Naive B cell (primary cell): ENCODE measurements around the gene RBM38. TPM values are rescaled to one million over a fixed set of nuclear protein-coding genes. Genes with fewer than 3 reads are reported as not detected.

ENCODE experiments used
- ATAC-seq, 2 donors: fragments of 150-1000 bp; cut with Tn5 transposase; 2 replicates each; pipeline ENCODE4 v1.10.0; 2021; ENCODE audit warnings: low read depth in 2 of 2, mild to moderate bottlenecking in 2 of 2, moderate library complexity in 2 of 2
- DNase-seq: peaks from one replicate; pipeline ENCODE4 v3.0.0; 2022
- H3K27ac Mint-ChIP-seq, 6 donors: one replicate each; pipeline ENCODE4 v1.8.0; 2020 to 2022; ENCODE audit warnings: mild to moderate bottlenecking in 6 of 6, mixed read lengths in 6 of 6, moderate library complexity in 5 of 6, inconsistent platforms in 2 of 6
- H3K27me3 Mint-ChIP-seq, 3 donors: one replicate each; pipeline ENCODE4 v1.8.0; 2021 to 2022; ENCODE audit warnings: mixed read lengths in 3 of 3, mild to moderate bottlenecking in 1 of 3
- H3K36me3 Mint-ChIP-seq, 2 donors: one replicate each; pipeline ENCODE4 v1.8.0; 2020 to 2022; ENCODE audit warnings: mixed read lengths in 2 of 2, inconsistent platforms in 1 of 2, mild to moderate bottlenecking in 1 of 2
- H3K4me1 Mint-ChIP-seq, 3 donors: one replicate each; pipeline ENCODE4 v1.8.0; 2020 to 2022; ENCODE audit warnings: mixed read lengths in 3 of 3, inconsistent platforms in 1 of 3, mild to moderate bottlenecking in 1 of 3, moderate library complexity in 1 of 3
- H3K4me3 Mint-ChIP-seq, 8 donors: one replicate each; pipeline ENCODE4 v1.8.0; 2020 to 2022; ENCODE audit warnings: mild to moderate bottlenecking in 8 of 8, mixed read lengths in 8 of 8, moderate library complexity in 8 of 8, inconsistent platforms in 2 of 8
- H3K9me3 Mint-ChIP-seq, 7 donors: one replicate each; pipeline ENCODE4 v1.8.0; 2020 to 2022; ENCODE audit warnings: mixed read lengths in 7 of 7, mild to moderate bottlenecking in 5 of 7, inconsistent platforms in 2 of 7, moderate library complexity in 1 of 7
- polyA plus RNA-seq, 6 donors: library from polyadenylated mRNA; unstranded; fragments of 300-500 nt; fragmentation: Illumina TruSeq; gene quantifications; one replicate each; pipeline ENCODE4 v1.2.3, GENCODE V29; 2021; ENCODE audit warnings: low read depth in 6 of 6

RBM38 gene
- polyA plus RNA-seq, 6 donors from 2014 or later = 80.1 to 189 (median 157) TPM

GRCh38 chr20:57405236-57406016 is 14.2 kb downstream of the RBM38 start:
- no peak for DNase-seq
- H3K27me3 Mint-ChIP-seq = no peaks in the 10 kb centered on the region
- H3K27ac Mint-ChIP-seq = peak overlapping the region in 5 of 6 donors; percentile 60 to 100 (median 95)
- peaks cover 18 to 23% of the 10 kb centered on the region in 2 donors for H3K36me3 Mint-ChIP-seq
- peak overlapping the region in 5 of 8 donors; percentile 28 to 82 (median 47) for H3K4me3 Mint-ChIP-seq
- peaks cover 0 to 1% (median 0%) of the 10 kb centered on the region in 7 donors for H3K9me3 Mint-ChIP-seq
- H3K4me1 Mint-ChIP-seq = peaks cover 55 to 83% (median 62%) of the 10 kb centered on the region in 3 donors
- no peak for ATAC-seq

DNA sequence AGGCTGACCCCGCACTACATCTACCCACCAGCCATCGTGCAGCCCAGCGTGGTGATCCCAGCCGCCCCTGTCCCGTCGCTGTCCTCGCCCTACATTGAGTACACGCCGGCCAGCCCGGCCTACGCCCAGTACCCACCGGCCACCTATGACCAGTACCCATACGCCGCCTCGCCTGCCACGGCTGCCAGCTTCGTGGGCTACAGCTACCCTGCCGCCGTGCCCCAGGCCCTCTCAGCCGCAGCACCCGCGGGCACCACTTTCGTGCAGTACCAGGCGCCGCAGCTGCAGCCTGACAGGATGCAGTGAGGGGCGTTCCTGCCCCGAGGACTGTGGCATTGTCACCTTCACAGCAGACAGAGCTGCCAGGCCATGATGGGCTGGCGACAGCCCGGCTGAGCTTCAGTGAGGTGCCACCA is 16.4 kb downstream of the RBM38 start:
- ATAC-seq = peak in 1 of 2 donors; percentile 5

GRCh38 chr20:57408131-57408530 is 16.9 kb downstream of the RBM38 start:
- ATAC-seq = no peak
- Mint-ChIP-seq H3K9me3 (peaks cover 0 to 3% (median 0%) of the 10 kb centered on the region in 7 donors), H3K36me3 (peaks cover 8 to 10% of the 10 kb centered on the region in 2 donors), H3K27ac (peak overlapping the region; percentile 60 to 99 (median 86)), H3K27me3 (no peaks in the 10 kb centered on the region), H3K4me3 (peak overlapping the region in 3 of 8 donors; percentile 9 to 76 (median 47)), H3K4me1 (peaks cover 40 to 70% (median 41%) of the 10 kb centered on the region in 3 donors)
- no peak for DNase-seq

More for the DNA sequence above, 16.4 kb downstream of the RBM38 start:
- peak overlapping the region; percentile 62 to 99 (median 91) for H3K27ac Mint-ChIP-seq
- H3K9me3 Mint-ChIP-seq = peaks cover 0 to 1% (median 0%) of the 10 kb centered on the region in 7 donors
- H3K36me3 Mint-ChIP-seq = peaks cover 8 to 10% of the 10 kb centered on the region in 2 donors
- DNase-seq = peak; percentile 32
- H3K4me1 Mint-ChIP-seq = peaks cover 43 to 73% (median 47%) of the 10 kb centered on the region in 3 donors
- H3K4me3 Mint-ChIP-seq = peak overlapping the region in 4 of 8 donors; percentile 36 to 76 (median 65)
- H3K27me3 Mint-ChIP-seq = no peaks in the 10 kb centered on the region

- Mint-ChIP-seq H3K27me3 (no peaks in the 10 kb centered on the region), H3K4me3 (peak overlapping the region in 4 of 8 donors; percentile 8 to 76 (median 46)), H3K36me3 (peaks cover 8 to 10% of the 10 kb centered on the region in 2 donors), H3K4me1 (peaks cover 36 to 64% (median 37%) of the 10 kb centered on the region in 3 donors), H3K27ac (peak overlapping the region; percentile 60 to 99 (median 94)), H3K9me3 (peaks cover 0 to 3% (median 0%) of the 10 kb centered on the region in 7 donors)
- peak; percentile 23 to 34 for ATAC-seq
- peak; percentile 39 for DNase-seq
Measured at GRCh38 chr20:57408536-57409233, 17.5 kb downstream of the RBM38 start.

- no peaks in the 10 kb centered on the region for H3K27me3 Mint-ChIP-seq
- peaks cover 0 to 3% (median 0%) of the 10 kb centered on the region in 7 donors for H3K9me3 Mint-ChIP-seq
- peak overlapping the region in 3 of 8 donors; percentile 70 to 76 (median 74) for H3K4me3 Mint-ChIP-seq
- peaks cover 33 to 62% (median 37%) of the 10 kb centered on the region in 3 donors for H3K4me1 Mint-ChIP-seq
- H3K36me3 Mint-ChIP-seq = peaks cover 8 to 10% of the 10 kb centered on the region in 2 donors
- ATAC-seq = peak; percentile 3 to 5
- H3K27ac Mint-ChIP-seq = peak overlapping the region; percentile 42 to 99 (median 90)
- peak; percentile 33 for DNase-seq
Measured at GRCh38 chr20:57409316-57409671, 18.1 kb downstream of the RBM38 start.

DNA sequence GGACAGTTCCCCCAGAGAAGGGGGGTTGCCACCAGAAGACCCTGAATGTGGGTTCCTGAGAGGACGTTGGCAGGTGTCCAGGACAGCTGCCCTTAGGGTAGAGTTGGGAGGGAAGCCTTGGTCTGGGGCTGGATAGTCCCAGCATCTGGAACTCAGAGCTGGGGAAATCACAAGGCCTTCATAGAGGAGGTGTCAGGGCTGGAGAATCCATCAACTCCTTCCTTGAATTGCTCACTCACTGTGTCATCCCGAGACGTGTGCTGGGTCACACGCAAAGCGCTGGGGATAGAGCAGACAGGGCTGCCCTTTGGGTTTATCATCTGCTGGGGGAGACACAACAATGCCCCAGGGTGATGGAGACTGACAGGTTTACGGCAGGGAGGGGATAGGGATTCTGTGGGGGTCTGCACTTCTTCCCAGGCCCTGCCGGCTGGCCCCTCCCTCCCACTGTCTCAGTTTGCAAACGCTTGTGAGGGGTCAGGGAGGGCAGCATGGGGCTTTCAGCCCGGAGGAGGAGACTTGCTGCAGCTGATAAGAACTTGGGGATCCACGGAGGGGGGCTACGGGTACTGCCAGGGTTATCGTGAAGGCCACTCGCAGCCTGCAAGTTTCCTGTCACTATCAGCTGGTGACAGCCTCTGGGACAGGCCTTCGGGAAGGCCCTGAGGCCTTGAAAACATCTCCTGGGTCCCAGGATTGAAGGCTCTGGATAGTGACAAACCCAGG is 18.6 kb downstream of the RBM38 start:
- H3K4me3 Mint-ChIP-seq = peak overlapping the region in 4 of 8 donors; percentile 50 to 76 (median 72)
- peaks cover 0 to 3% (median 0%) of the 10 kb centered on the region in 7 donors for H3K9me3 Mint-ChIP-seq
- H3K36me3 Mint-ChIP-seq = peaks cover 6 to 10% of the 10 kb centered on the region in 2 donors
- peak; percentile 39 for DNase-seq
- peaks cover 31 to 57% (median 33%) of the 10 kb centered on the region in 3 donors for H3K4me1 Mint-ChIP-seq
- H3K27ac Mint-ChIP-seq = peak overlapping the region; percentile 42 to 99 (median 92)
- peak in 1 of 2 donors; percentile 1 for ATAC-seq
- no peaks in the 10 kb centered on the region for H3K27me3 Mint-ChIP-seq

GRCh38 chr20:57410398-57410920 is 19.3 kb downstream of the RBM38 start:
- DNase-seq = peak; percentile 32
- peaks cover 0 to 10% of the 10 kb centered on the region in 2 donors for H3K36me3 Mint-ChIP-seq
- ATAC-seq = no peak
- peaks cover 28 to 52% (median 34%) of the 10 kb centered on the region in 3 donors for H3K4me1 Mint-ChIP-seq
- no peaks in the 10 kb centered on the region for H3K27me3 Mint-ChIP-seq
- peaks cover 0 to 3% (median 0%) of the 10 kb centered on the region in 7 donors for H3K9me3 Mint-ChIP-seq
- H3K4me3 Mint-ChIP-seq = peak overlapping the region in 2 of 8 donors; percentile 74 to 76
- peak overlapping the region in 5 of 6 donors; percentile 54 to 99 (median 93) for H3K27ac Mint-ChIP-seq

DNA sequence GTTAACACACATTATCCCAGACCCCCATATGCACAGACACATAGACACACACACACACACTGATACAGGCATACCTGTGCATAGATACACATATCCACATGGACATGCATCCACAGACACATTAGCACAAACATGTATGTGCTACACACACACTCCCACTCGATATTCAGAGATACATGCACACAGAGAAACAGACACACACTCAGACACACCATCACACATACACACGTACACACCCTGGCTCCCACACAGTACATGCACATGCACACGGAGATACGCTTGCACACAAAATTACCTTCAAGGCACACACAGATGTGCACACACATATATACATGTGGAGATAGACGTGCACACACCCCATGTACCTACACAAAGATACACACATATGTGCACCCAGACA is 19.7 kb downstream of the RBM38 start:
- Mint-ChIP-seq H3K4me1 (peaks cover 30 to 52% (median 38%) of the 10 kb centered on the region in 3 donors), H3K27ac (peak overlapping the region; percentile 0 to 99 (median 66)), H3K9me3 (peaks cover 0 to 3% (median 0%) of the 10 kb centered on the region in 7 donors), H3K36me3 (peaks cover 0 to 10% of the 10 kb centered on the region in 2 donors), H3K4me3 (peak overlapping the region in 2 of 8 donors; percentile 21 to 74), H3K27me3 (no peaks in the 10 kb centered on the region)
- ATAC-seq (no peak), DNase-seq (peak; percentile 31)

- peaks cover 0 to 3% (median 0%) of the 10 kb centered on the region in 7 donors for H3K9me3 Mint-ChIP-seq
- DNase-seq = no peak
- H3K4me1 Mint-ChIP-seq = peaks cover 33 to 49% (median 41%) of the 10 kb centered on the region in 3 donors
- peaks cover 0 to 10% of the 10 kb centered on the region in 2 donors for H3K36me3 Mint-ChIP-seq
- H3K27me3 Mint-ChIP-seq = no peaks in the 10 kb centered on the region
- H3K27ac Mint-ChIP-seq = peak overlapping the region in 4 of 6 donors; percentile 2 to 99 (median 84)
- peak overlapping the region in 2 of 8 donors; percentile 21 to 74 for H3K4me3 Mint-ChIP-seq
- no peak for ATAC-seq
Measured at GRCh38 chr20:57411406-57412283, 20.4 kb downstream of the RBM38 start.

DNA sequence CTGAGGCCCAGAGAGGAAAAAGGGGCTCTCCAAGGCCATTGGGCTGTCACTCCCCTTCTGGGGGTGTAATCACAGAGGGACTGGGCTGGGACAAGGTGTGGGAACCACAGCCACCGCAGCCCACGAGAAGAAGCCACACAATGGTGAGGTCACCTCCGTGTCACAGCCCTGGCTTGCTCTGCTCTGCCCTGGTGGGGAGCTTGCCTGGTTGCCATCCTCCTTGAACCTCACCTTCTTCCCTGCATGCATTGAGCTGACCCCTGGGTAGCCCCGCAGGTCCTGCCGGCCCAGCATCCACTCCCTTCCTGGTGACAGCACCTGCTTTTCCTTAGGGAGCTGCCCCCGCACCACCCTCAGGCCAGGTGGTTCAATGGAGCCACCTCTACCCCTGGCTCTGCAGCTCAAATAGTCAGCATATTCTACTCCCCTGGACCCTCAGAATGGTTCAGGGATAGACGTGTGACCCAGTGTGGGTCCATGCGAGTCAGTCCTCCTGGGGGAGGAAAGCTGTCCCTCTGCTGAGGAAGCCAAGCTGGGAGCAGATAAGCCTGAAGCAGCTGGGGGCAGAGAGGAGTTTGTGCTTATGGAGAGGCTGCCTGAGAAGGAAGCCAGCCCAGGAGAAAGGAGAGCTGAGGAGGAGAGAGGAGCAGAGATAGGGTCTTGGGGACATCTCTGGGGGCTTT is 21.3 kb downstream of the RBM38 start:
- ATAC-seq (no peak), DNase-seq (no peak)
- H3K9me3 Mint-ChIP-seq = peaks cover 0 to 3% (median 0%) of the 10 kb centered on the region in 7 donors
- no peaks in the 10 kb centered on the region for H3K27me3 Mint-ChIP-seq
- peak overlapping the region in 2 of 8 donors; percentile 42 to 58 for H3K4me3 Mint-ChIP-seq
- H3K4me1 Mint-ChIP-seq = peaks cover 31 to 47% (median 42%) of the 10 kb centered on the region in 3 donors
- peak overlapping the region in 4 of 6 donors; percentile 62 to 87 (median 80) for H3K27ac Mint-ChIP-seq
- peaks cover 0 to 9% of the 10 kb centered on the region in 2 donors for H3K36me3 Mint-ChIP-seq

- no peaks in the 10 kb centered on the region for H3K27me3 Mint-ChIP-seq
- peaks cover 28 to 44% (median 43%) of the 10 kb centered on the region in 3 donors for H3K4me1 Mint-ChIP-seq
- DNase-seq (no peak), ATAC-seq (no peak)
- no peak overlapping the region for H3K4me3 Mint-ChIP-seq
- peaks cover 0 to 3% (median 0%) of the 10 kb centered on the region in 7 donors for H3K9me3 Mint-ChIP-seq
- no peak overlapping the region for H3K27ac Mint-ChIP-seq
- no peaks in the 10 kb centered on the region for H3K36me3 Mint-ChIP-seq
Measured at GRCh38 chr20:57413986-57414385, 22.8 kb downstream of the RBM38 start.
